SK-N-SH (cell line): Measurements from ENCODE around the gene ZNRF4. TPM values are rescaled to one million over a fixed set of nuclear protein-coding genes. Genes with fewer than 3 reads are reported as not detected.

Experiments
- CTCF ChIA-PET: fragments of 300-600, 350-600 bp; formaldehyde crosslinking; extraction: SDS; loops from one replicate; lab custom pipeline; 2021; lab: Yijun Ruan, JAX
- POLR2A ChIA-PET: fragments of 350-600 bp; sonication (Branson Sonifier 250); formaldehyde crosslinking; extraction: SDS; loops from one replicate; lab custom pipeline; 2020; ENCODE audit warnings: antibody characterized with exemption, inconsistent platforms; lab: Yijun Ruan, JAX
- DNase-seq: peaks from one replicate; pipeline ENCODE4 v3.0.0; 2012
- H2AFZ ChIP-seq: fragments of 200-600 bp; sonication (generic); 2 replicates; pipeline ENCODE4 v1.8.1; 2016; ENCODE audit warnings: antibody characterized with exemption, mild to moderate bottlenecking, low read depth
- H3F3A ChIP-seq: fragments of 200-600 bp; sonication (generic); replicated peaks from 2 replicates; pipeline ENCODE3; 2016; ENCODE audit warnings: antibody characterized with exemption, mild to moderate bottlenecking; ENCODE audit not compliant: insufficient read depth
- H3K27ac ChIP-seq, 2 experiments: fragments of 200-500 bp in 1 of 2; fragments of 200-600 bp in 1 of 2; sonication (Bioruptor generic) in 1 of 2; sonication (generic), shearing (Covaris generic) in 1 of 2; 2 replicates each; pipeline versions ENCODE4 v1.5.1 to v1.6.1; 2014 to 2016; ENCODE audit warnings: low read depth in 2 of 2, inconsistent platforms in 1 of 2, low read length in 1 of 2, mild to moderate bottlenecking in 1 of 2, mixed read lengths in 1 of 2
- H3K27me3 ChIP-seq: fragments of 200-600 bp; sonication (generic), shearing (Covaris generic); 2 replicates; pipeline ENCODE4 v1.6.1; 2016; ENCODE audit warnings: mixed run types; ENCODE audit not compliant: insufficient read depth
- H3K36me3 ChIP-seq, 2 experiments: fragments of 200-500 bp in 1 of 2; fragments of 200-600 bp in 1 of 2; sonication (Bioruptor generic) in 1 of 2; sonication (generic) in 1 of 2; replicated peaks in 1 of 2; 2 replicates each; pipeline versions ENCODE3 to v1.5.1; 2014 to 2016; ENCODE audit warnings: low read length in 1 of 2, mild to moderate bottlenecking in 1 of 2; ENCODE audit not compliant: insufficient read depth in 2 of 2, control insufficient read depth in 1 of 2
- H3K4me1 ChIP-seq, 2 experiments: fragments of 200-500 bp in 1 of 2; fragments of 200-600 bp in 1 of 2; sonication (Bioruptor generic) in 1 of 2; sonication (generic), shearing (Covaris generic) in 1 of 2; 2 replicates each; pipeline versions ENCODE4 v1.5.1 to v1.6.1; 2014 to 2016; ENCODE audit warnings: low read depth in 1 of 2, low read length in 1 of 2, mixed run types in 1 of 2; ENCODE audit not compliant: insufficient read depth in 2 of 2, control insufficient read depth in 1 of 2
- H3K4me2 ChIP-seq: fragments of 200-600 bp; sonication (generic), shearing (Covaris generic); 2 replicates; pipeline ENCODE4 v1.6.1; 2017; ENCODE audit warnings: mixed run types
- H3K4me3 ChIP-seq, 2 experiments: fragments of 200-500 bp in 1 of 2; fragments of 200-600 bp in 1 of 2; sonication (Bioruptor generic) in 1 of 2; sonication (generic), shearing (Covaris generic) in 1 of 2; 2 replicates each; pipeline versions ENCODE4 v1.5.1 to v1.8.1; 2014 to 2016; ENCODE audit warnings: low read depth in 2 of 2, inconsistent platforms in 1 of 2, low read length in 1 of 2, mild to moderate bottlenecking in 1 of 2, mixed read lengths in 1 of 2, moderate library complexity in 1 of 2
- H3K79me2 ChIP-seq: fragments of 200-600 bp; sonication (generic); 2 replicates; pipeline ENCODE4 v1.8.1; 2017; ENCODE audit warnings: mild to moderate bottlenecking; ENCODE audit not compliant: insufficient read depth
- H3K9ac ChIP-seq: fragments of 200-600 bp; sonication (generic); 2 replicates; pipeline ENCODE4 v1.6.1; 2017; ENCODE audit warnings: mixed run types
- H3K9me2 ChIP-seq: fragments of 200-600 bp; sonication (generic); 2 replicates; pipeline ENCODE4 v1.6.1; 2017; ENCODE audit warnings: mixed run types
- H3K9me3 ChIP-seq: fragments of 200-600 bp; sonication (generic); 2 replicates; pipeline ENCODE4 v1.6.1; 2017; ENCODE audit warnings: mixed run types, mild to moderate bottlenecking, moderate library complexity
- H4K20me1 ChIP-seq: fragments of 200-600 bp; sonication (generic); 2 replicates; pipeline ENCODE4 v1.6.1; 2017; ENCODE audit warnings: mild to moderate bottlenecking, mixed run types; ENCODE audit not compliant: insufficient read depth
- CHD2 ChIP-seq: fragments of 150-350 bp; IDR thresholded peaks from 2 replicates; pipeline ENCODE4 v1.6.1; 2018; ENCODE audit warnings: low read length; ENCODE audit not compliant: partially characterized antibody
- FOXJ3 ChIP-seq: sonication (generic); formaldehyde crosslinking; IDR thresholded peaks from 2 replicates; pipeline ENCODE4 v1.5.1; 2020; ENCODE audit warnings: mild to moderate bottlenecking, missing genetic modification reagents
- FOXM1 ChIP-seq: IDR thresholded peaks from 2 replicates; pipeline ENCODE4 v1.4.0; 2012; ENCODE audit warnings: low read depth, mild to moderate bottlenecking
- MEF2A ChIP-seq: IDR thresholded peaks from 2 replicates; pipeline ENCODE4 v1.4.0; 2012; ENCODE audit warnings: low read depth, borderline replicate concordance
- NRF1 ChIP-seq: IDR thresholded peaks from 2 replicates; pipeline ENCODE4 v1.6.1; 2012; ENCODE audit warnings: low read depth, mild to moderate bottlenecking, low read length
- REST ChIP-seq: IDR thresholded peaks from 2 replicates; pipeline ENCODE4 v1.6.1; 2012; ENCODE audit warnings: mild to moderate bottlenecking, low read depth, low read length, moderate library complexity
- RFX5 ChIP-seq: IDR thresholded peaks from 2 replicates; pipeline ENCODE4 v1.6.1; 2012; ENCODE audit warnings: mild to moderate bottlenecking, improper control_type of control experiment, low read length
- SIN3A ChIP-seq: IDR thresholded peaks from 2 replicates; pipeline ENCODE4 v1.6.1; 2012; ENCODE audit warnings: low read depth, mild to moderate bottlenecking, low read length, moderate library complexity, borderline replicate concordance
- SMC3 ChIP-seq: IDR thresholded peaks from 2 replicates; pipeline ENCODE4 v1.6.1; 2012; ENCODE audit warnings: low read depth, low read length, improper control_type of control experiment
- TAF1 ChIP-seq: IDR thresholded peaks from 2 replicates; pipeline ENCODE4 v1.6.1; 2012; ENCODE audit warnings: low read depth, mild to moderate bottlenecking, low read length, moderate library complexity, borderline replicate concordance
- TCF12 ChIP-seq: IDR thresholded peaks from 2 replicates; pipeline ENCODE4 v1.4.0; 2012
- USF2 ChIP-seq: fragments of 150-350 bp; IDR thresholded peaks from 2 replicates; pipeline ENCODE4 v1.6.1; 2017; ENCODE audit warnings: antibody characterized with exemption, low read length, low read depth, borderline replicate concordance
- YY1 ChIP-seq: IDR thresholded peaks from 2 replicates; pipeline ENCODE4 v1.4.0; 2012; ENCODE audit warnings: low read depth, mild to moderate bottlenecking
- ZBTB33 ChIP-seq: IDR thresholded peaks from 2 replicates; pipeline ENCODE4 v1.4.0; 2012; ENCODE audit warnings: low read depth, borderline replicate concordance
- WGBS: methylation state at CpG from one replicate; pipeline ENCODE4 v1.1.6; 2017; ENCODE audit warnings: low lambda C conversion rate; 5-methylcytosine and 5-hydroxymethylcytosine counted together
- polyA plus RNA-seq, 3 experiments: library from polyadenylated mRNA; depleted of rRNA; stranded (reverse); fragments of >200 nt; gene quantifications; 2 replicates each; pipeline ENCODE4 v1.2.3, GENCODE V29; 2012
- TF ChIP-seq, protein P1 (sequence below): IDR thresholded peaks from 2 replicates; pipeline ENCODE4 v1.4.0; 2012; ENCODE audit warnings: low read depth, borderline replicate concordance
- TF ChIP-seq, protein P2 (sequence below): fragments of 150-350 bp; IDR thresholded peaks from 2 replicates; pipeline ENCODE4 v1.6.1; 2016; ENCODE audit warnings: mild to moderate bottlenecking, low read depth, low read length
- TF ChIP-seq, protein P3 (sequence below): IDR thresholded peaks from 2 replicates; pipeline ENCODE4 v1.4.0; 2012; ENCODE audit warnings: low read depth

The ZNRF4 gene
- polyA plus RNA-seq, 1 of the 3 experiments (the other 2 are of a cell fraction): not detected

- Histone ChIP-seq H3K79me2 (no peaks in the 10 kb centered on the region), H3K4me3 (no peak overlapping the region), H3K4me2 (no peak overlapping the region), H3K9me3 (no peaks in the 10 kb centered on the region), H3K9me2 (no peaks in the 10 kb centered on the region), H4K20me1 (no peaks in the 10 kb centered on the region), H2AFZ (no peak overlapping the region), H3F3A (no peaks in the 10 kb centered on the region), H3K27ac (no peak overlapping the region), H3K27me3 (0 out of 2 replicates have a peak, but pooled peaks cover 8% of the 10 kb centered on the region), H3K36me3 (no peaks in the 10 kb centered on the region), H3K4me1 (no peaks in the 10 kb centered on the region), H3K9ac (no peak overlapping the region)
- DNase-seq: no peak
- ChIA-PET CTCF (interaction anchor here (0.7 kb wide), 1 partner anchor 27 kb away, joined by 3 read pairs; no protein-coding TSS in a partner anchor), POLR2A (no interaction called here)
- WGBS: 82% methylated on average over 5 of the region's 5 CpGs
- TF ChIP-seq TAF1 (no peak), TCF12 (no peak), SMC3 (no peak), RFX5 (no peak), NRF1 (no peak), MEF2A (no peak)
- TF ChIP-seq, protein P1, sequence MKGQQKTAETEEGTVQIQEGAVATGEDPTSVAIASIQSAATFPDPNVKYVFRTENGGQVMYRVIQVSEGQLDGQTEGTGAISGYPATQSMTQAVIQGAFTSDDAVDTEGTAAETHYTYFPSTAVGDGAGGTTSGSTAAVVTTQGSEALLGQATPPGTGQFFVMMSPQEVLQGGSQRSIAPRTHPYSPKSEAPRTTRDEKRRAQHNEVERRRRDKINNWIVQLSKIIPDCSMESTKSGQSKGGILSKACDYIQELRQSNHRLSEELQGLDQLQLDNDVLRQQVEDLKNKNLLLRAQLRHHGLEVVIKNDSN: no peak
- TF ChIP-seq, protein P2, sequence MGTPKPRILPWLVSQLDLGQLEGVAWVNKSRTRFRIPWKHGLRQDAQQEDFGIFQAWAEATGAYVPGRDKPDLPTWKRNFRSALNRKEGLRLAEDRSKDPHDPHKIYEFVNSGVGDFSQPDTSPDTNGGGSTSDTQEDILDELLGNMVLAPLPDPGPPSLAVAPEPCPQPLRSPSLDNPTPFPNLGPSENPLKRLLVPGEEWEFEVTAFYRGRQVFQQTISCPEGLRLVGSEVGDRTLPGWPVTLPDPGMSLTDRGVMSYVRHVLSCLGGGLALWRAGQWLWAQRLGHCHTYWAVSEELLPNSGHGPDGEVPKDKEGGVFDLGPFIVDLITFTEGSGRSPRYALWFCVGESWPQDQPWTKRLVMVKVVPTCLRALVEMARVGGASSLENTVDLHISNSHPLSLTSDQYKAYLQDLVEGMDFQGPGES: no peak
These were observed 40.6 kb downstream of the ZNRF4 start for GRCh38 chr19:5495792-5496191.

DNA sequence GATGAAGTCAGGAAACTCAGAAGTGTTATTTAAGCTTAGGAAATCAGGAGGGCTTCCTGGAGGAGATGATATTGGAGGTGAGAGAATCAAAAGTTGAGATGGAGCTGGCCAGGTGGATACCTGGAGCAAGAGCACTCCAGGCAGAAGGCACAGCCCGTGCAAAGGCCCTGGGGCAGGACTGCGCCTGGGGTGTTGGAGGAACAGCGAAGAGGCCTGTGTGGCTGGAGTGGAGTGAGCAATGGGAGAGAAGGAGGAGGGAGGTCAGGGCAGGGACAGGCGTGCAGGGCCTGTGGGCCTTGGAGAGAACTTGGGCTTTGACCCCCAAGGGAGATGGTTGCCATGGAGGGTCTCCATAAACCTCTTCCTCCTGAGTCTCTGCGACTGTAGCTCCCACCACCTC, 42.1 kb downstream of the ZNRF4 start:
- no peaks in the 10 kb centered on the region for H3K9me3 ChIP-seq
- H3K9me2 ChIP-seq: no peaks in the 10 kb centered on the region
- no peaks in the 10 kb centered on the region for H3K4me1 ChIP-seq
- H4K20me1 ChIP-seq: no peaks in the 10 kb centered on the region
- ChIA-PET POLR2A (no interaction called here), CTCF (no interaction called here)
- H3K27me3 ChIP-seq: 0 out of 2 replicates have a peak, but pooled peaks cover 8% of the 10 kb centered on the region
- no peaks in the 10 kb centered on the region for H3F3A ChIP-seq
- DNase-seq: no peak
- no peak overlapping the region for H3K4me3 ChIP-seq
- 80% methylated on average over 5 of the region's 5 CpGs for WGBS
- H3K9ac ChIP-seq: no peak overlapping the region
- H3K36me3 ChIP-seq: no peaks in the 10 kb centered on the region
- no peak overlapping the region for H3K4me2 ChIP-seq
- no peaks in the 10 kb centered on the region for H3K79me2 ChIP-seq
- H2AFZ ChIP-seq: no peak overlapping the region
- H3K27ac ChIP-seq: no peak overlapping the region
- TF ChIP-seq FOXM1: no peak
- TF ChIP-seq SIN3A: no peak
- TF ChIP-seq, protein P3, sequence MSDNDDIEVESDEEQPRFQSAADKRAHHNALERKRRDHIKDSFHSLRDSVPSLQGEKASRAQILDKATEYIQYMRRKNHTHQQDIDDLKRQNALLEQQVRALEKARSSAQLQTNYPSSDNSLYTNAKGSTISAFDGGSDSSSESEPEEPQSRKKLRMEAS: no peak
- TF ChIP-seq REST: no peak
- no peak for TF ChIP-seq YY1
- no peak for TF ChIP-seq CHD2
- no peak for TF ChIP-seq FOXJ3 (CRISPR knock-in tag)
- no peak for TF ChIP-seq ZBTB33
- no peak for TF ChIP-seq NRF1
- TF ChIP-seq TCF12: no peak
- TF ChIP-seq, protein P2: no peak
- TF ChIP-seq USF2: no peak
- TF ChIP-seq MEF2A: no peak
